Suprapubic skin (tissue), 4 donors: Measurements from ENCODE around the gene KCNE3. TPM values are rescaled to one million over a fixed set of nuclear protein-coding genes. Genes with fewer than 3 reads are reported as not detected.

ENCODE experiments used
- DNase-seq, 2 donors: peaks; one replicate each; pipeline ENCODE4 v3.0.0-alpha.2; 2019; ENCODE audit warnings: low spot score in 2 of 2
- H3K27ac ChIP-seq: fragments of 200-600 bp; sonication (generic); one replicate; pipeline ENCODE4 v1.5.1; 2019
- H3K27me3 ChIP-seq: fragments of 200-600 bp; sonication (generic); one replicate; pipeline ENCODE4 v1.5.1; 2019
- H3K36me3 ChIP-seq: fragments of 200-600 bp; sonication (generic); one replicate; pipeline ENCODE4 v1.5.1; 2019
- H3K4me1 ChIP-seq: fragments of 200-600 bp; sonication (generic); one replicate; pipeline ENCODE4 v1.5.1; 2019
- H3K4me3 ChIP-seq: fragments of 200-600 bp; sonication (generic); one replicate; pipeline ENCODE4 v1.5.1; 2019; ENCODE audit warnings: mild to moderate bottlenecking
- H3K9me3 ChIP-seq: fragments of 200-600 bp; sonication (generic); one replicate; pipeline ENCODE4 v1.5.1; 2019
- CTCF ChIP-seq, 2 donors: fragments of 200-600 bp in 1 of 2; fragments of 450-650 bp in 1 of 2; sonication (generic) in 1 of 2; IDR thresholded peaks; one replicate each; pipeline ENCODE4 v1.5.1; 2016 to 2019; ENCODE audit warnings: antibody characterized with exemption in 2 of 2, mild to moderate bottlenecking in 1 of 2, moderate library complexity in 1 of 2
- EP300 ChIP-seq: sonication (generic); formaldehyde crosslinking; IDR thresholded peaks from one replicate; pipeline ENCODE4 v1.6.1; 2017; ENCODE audit warnings: antibody characterized with exemption
- POLR2A ChIP-seq, 2 donors: fragments of 450-650 bp; IDR thresholded peaks; one replicate each; pipeline ENCODE4 v1.6.1; 2017; ENCODE audit warnings: antibody characterized with exemption in 2 of 2, mild to moderate bottlenecking in 2 of 2, moderate library complexity in 2 of 2
- POLR2AphosphoS5 ChIP-seq, 3 donors: sonication (generic); formaldehyde crosslinking; IDR thresholded peaks; one replicate each; pipeline ENCODE4 v1.6.1; 2017; ENCODE audit warnings: antibody characterized with exemption in 3 of 3
- WGBS: methylation state at CpG from one replicate; pipeline ENCODE4 v1.1.5; 2018; 5-methylcytosine and 5-hydroxymethylcytosine counted together
- total RNA-seq, 4 donors: library from RNA; depleted of rRNA; stranded (reverse); fragments of >200 nt; gene quantifications; one replicate each; pipeline ENCODE4 v1.1.0, GENCODE V29; 2016

KCNE3 gene
- total RNA-seq, 4 donors from 2014 or later: 0.17 to 2.0 (median 0.26) TPM

- Histone ChIP-seq H3K27me3 (no peaks in the 10 kb centered on the region), H3K4me1 (peaks cover 8% of the 10 kb centered on the region), H3K27ac (no peak overlapping the region), H3K36me3 (no peaks in the 10 kb centered on the region), H3K9me3 (no peaks in the 10 kb centered on the region), H3K4me3 (no peak overlapping the region)
- 80% methylated on average over 1 of the region's 1 CpG for WGBS
- DNase-seq: no peak
- no peak for TF ChIP-seq CTCF (IDR thresholded peaks at IDR 0.05)
- no peak for TF ChIP-seq POLR2A (IDR thresholded peaks at IDR 0.05)
- TF ChIP-seq EP300: no peak
- TF ChIP-seq POLR2AphosphoS5 (IDR thresholded peaks at IDR 0.05): no peak
Measured at GRCh38 chr11:74487875-74488274, 20.5 kb upstream of the KCNE3 start.

GRCh38 chr11:74485868-74486267, 18.5 kb upstream of the KCNE3 start:
- WGBS: 89% methylated on average over 2 of the region's 2 CpGs
- DNase-seq: no peak
- TF ChIP-seq EP300: no peak
- no peak for TF ChIP-seq POLR2A (IDR thresholded peaks at IDR 0.05)
- TF ChIP-seq POLR2AphosphoS5 (IDR thresholded peaks at IDR 0.05): no peak
- no peak for TF ChIP-seq CTCF (IDR thresholded peaks at IDR 0.05)

DNA sequence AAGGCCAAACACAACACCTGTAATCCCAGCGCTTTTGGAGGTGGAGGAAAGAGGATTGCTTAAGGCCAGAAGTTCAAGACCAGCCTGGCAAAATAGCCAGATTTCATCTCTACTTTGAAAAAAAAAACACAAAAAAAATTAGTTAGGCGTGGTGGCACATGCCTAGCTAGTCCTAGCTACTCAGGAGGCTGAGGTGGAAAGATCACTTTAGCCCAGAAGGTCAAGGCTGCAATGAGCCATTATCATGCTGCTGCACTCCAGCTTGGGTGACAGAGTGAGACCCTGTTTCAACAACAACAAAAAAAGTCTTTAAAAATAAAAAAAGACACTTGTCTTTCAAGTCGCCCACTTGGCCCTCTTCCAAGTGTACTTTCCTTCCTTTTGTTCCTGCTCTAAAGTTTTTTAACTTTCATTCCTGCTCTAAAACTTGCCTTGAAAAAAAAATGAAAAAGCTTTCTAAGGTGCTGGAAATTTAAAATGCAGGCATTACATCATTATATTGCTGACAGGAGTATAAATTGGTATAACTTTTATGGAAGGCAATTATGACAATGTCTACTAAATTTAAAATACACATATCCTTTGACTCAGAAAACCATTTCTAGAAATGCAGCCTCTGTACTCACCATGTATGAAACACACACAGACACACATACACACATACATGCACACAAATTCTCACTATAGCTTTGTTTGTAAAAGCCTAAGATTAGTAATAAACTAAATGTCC, 13.5 kb upstream of the KCNE3 start:
- Histone ChIP-seq H3K4me1 (no peaks in the 10 kb centered on the region), H3K27ac (no peak overlapping the region), H3K36me3 (no peaks in the 10 kb centered on the region), H3K27me3 (peaks cover 5% of the 10 kb centered on the region), H3K9me3 (no peaks in the 10 kb centered on the region), H3K4me3 (no peak overlapping the region)
- 52% methylated on average over 3 of the region's 3 CpGs for WGBS
- no peak for DNase-seq
- TF ChIP-seq POLR2AphosphoS5 (IDR thresholded peaks at IDR 0.05) (no peak), POLR2A (IDR thresholded peaks at IDR 0.05) (no peak), CTCF (IDR thresholded peaks at IDR 0.05) (no peak), EP300 (no peak)

More at GRCh38 chr11:74485868-74486267, 18.5 kb upstream of the KCNE3 start:
- H3K27me3 ChIP-seq: no peaks in the 10 kb centered on the region
- H3K4me1 ChIP-seq: no peaks in the 10 kb centered on the region
- H3K27ac ChIP-seq: no peak overlapping the region
- H3K9me3 ChIP-seq: no peaks in the 10 kb centered on the region
- no peaks in the 10 kb centered on the region for H3K36me3 ChIP-seq
- no peak overlapping the region for H3K4me3 ChIP-seq

DNA sequence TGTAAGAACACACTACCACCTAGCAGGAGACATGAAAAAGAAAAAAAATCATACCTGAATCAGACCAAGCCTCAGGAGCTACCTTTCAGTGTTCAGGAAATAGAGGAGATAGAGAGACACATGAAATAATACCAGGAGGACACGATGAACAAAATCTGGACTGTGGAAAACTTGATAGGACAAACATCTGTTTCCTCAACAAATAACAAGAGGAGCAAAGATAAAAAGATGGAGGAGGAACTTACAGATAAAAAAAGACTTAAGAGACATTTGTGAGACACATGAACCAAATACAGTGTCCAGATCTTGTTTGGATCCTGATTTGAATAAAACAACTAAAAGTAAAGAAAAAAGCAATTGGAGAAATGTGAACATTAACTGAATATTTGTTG, 12.4 kb upstream of the KCNE3 start:
- Histone ChIP-seq H3K4me1 (no peaks in the 10 kb centered on the region), H3K36me3 (no peaks in the 10 kb centered on the region), H3K9me3 (no peaks in the 10 kb centered on the region), H3K27me3 (peaks cover 5% of the 10 kb centered on the region), H3K4me3 (no peak overlapping the region), H3K27ac (no peak overlapping the region)
- 32% methylated on average over 1 of the region's 1 CpG for WGBS
- TF ChIP-seq POLR2AphosphoS5 (IDR thresholded peaks at IDR 0.05) (no peak), CTCF (IDR thresholded peaks at IDR 0.05) (no peak), POLR2A (IDR thresholded peaks at IDR 0.05) (no peak), EP300 (no peak)
- DNase-seq: no peak

DNA sequence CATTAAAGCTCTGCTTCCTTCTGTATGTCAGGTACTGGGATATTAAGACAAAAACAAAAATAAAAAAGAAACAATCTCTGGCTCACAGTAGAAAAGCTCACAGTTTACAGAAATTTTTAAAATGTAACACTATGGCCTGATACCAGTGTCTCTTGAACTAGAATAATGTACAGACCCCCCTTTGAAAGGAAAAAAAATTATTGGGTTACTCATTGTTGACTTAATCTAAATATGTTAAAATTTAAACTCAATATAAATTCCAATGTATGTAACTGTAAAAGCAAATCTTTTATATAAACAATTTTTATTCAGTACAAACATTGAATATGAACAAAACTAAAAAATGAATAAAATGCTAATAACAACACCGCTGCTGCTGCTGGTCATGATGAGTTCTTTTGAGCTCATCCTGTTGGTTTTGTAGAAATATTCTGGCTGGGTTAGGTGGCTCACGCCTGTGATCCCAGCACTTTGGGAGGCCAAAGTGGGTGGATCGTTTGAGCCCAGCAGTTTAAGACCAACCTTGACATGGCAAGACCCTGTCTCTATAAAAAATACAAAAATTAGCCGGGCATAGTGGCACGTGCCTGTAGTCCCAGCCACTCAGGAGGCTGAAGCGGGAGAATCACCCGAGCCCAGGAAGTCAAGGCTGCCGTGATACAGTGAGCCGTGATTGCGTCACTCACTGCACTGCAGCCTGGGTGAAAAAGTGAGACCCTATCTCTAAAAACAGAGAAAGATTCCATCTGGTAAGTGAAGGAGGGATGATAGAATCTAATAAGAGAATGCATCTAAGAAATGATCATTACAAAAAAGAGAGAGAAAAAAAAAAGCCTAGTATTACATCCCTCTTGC, 11.8 kb upstream of the KCNE3 start:
- Histone ChIP-seq H3K9me3 (no peaks in the 10 kb centered on the region), H3K4me1 (no peaks in the 10 kb centered on the region), H3K4me3 (no peak overlapping the region), H3K27me3 (peaks cover 5% of the 10 kb centered on the region), H3K36me3 (no peaks in the 10 kb centered on the region), H3K27ac (no peak overlapping the region)
- DNase-seq: no peak
- TF ChIP-seq EP300 (no peak), CTCF (IDR thresholded peaks at IDR 0.05) (no peak), POLR2A (IDR thresholded peaks at IDR 0.05) (no peak), POLR2AphosphoS5 (IDR thresholded peaks at IDR 0.05) (no peak)
- WGBS: 77% methylated on average over 10 of the region's 10 CpGs
